SU-DHL-6 (cell line): ENCODE measurements around the gene PPM1M.

ENCODE experiments used
- EZH2phosphoT487 ChIP-seq: fragments of 200-600 bp; sonication (generic), shearing (Covaris generic); conservative IDR thresholded peaks from 2 replicates; pipeline ENCODE4 v1.6.1; 2018; ENCODE audit warnings: mild to moderate bottlenecking, antibody characterized with exemption, low read length, moderate library complexity, mixed read lengths
- TF ChIP-seq, protein P1 (sequence below): fragments of 200-600 bp; sonication (generic); IDR thresholded peaks from one replicate; pipeline ENCODE4 v1.5.1; 2017; ENCODE audit warnings: antibody characterized with exemption, mild to moderate bottlenecking, low read length, moderate library complexity; ENCODE audit not compliant: insufficient read depth, poor library complexity, severe bottlenecking

DNA sequence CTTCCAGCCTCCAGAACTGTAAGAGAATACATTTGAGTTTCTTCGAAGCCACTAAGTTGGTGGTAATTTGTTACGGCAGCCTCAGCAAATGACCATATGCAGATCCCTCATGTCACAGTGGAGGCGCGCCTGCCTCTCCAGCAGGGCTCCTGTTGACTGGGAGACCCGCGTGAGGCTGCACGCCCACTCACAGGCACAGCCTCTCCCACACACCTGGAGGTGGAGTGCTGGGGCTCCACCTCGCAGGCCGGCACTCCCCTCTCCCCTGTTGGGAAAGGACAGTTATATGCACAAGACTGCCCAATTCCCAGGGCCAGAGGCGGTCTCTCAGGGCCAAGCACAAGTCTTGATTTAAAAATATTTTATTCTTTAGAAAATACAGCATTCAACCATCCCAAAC, 17.3 kb upstream of the PPM1M start:
- no peak for TF ChIP-seq EZH2phosphoT487
- TF ChIP-seq, protein P1, sequence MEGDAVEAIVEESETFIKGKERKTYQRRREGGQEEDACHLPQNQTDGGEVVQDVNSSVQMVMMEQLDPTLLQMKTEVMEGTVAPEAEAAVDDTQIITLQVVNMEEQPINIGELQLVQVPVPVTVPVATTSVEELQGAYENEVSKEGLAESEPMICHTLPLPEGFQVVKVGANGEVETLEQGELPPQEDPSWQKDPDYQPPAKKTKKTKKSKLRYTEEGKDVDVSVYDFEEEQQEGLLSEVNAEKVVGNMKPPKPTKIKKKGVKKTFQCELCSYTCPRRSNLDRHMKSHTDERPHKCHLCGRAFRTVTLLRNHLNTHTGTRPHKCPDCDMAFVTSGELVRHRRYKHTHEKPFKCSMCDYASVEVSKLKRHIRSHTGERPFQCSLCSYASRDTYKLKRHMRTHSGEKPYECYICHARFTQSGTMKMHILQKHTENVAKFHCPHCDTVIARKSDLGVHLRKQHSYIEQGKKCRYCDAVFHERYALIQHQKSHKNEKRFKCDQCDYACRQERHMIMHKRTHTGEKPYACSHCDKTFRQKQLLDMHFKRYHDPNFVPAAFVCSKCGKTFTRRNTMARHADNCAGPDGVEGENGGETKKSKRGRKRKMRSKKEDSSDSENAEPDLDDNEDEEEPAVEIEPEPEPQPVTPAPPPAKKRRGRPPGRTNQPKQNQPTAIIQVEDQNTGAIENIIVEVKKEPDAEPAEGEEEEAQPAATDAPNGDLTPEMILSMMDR = no peak
